Endodermal cell (in vitro differentiated cells): ENCODE results near the gene CCDC169. TPM values are rescaled to one million over a fixed set of nuclear protein-coding genes. Genes with fewer than 3 reads are reported as not detected.

Source experiments
- DNase-seq: peaks from one replicate; pipeline ENCODE4 v3.0.0-alpha.2; 2017
- H3K27ac ChIP-seq: 2 replicates; pipeline ENCODE4 v1.5.1; 2013; ENCODE audit warnings: mild to moderate bottlenecking, low read depth, low read length, moderate library complexity
- H3K27me3 ChIP-seq: 2 replicates; pipeline ENCODE4 v1.6.1; 2013; ENCODE audit warnings: mild to moderate bottlenecking, low read length, moderate library complexity; ENCODE audit not compliant: insufficient read depth, control insufficient read depth, poor library complexity, severe bottlenecking
- H3K36me3 ChIP-seq: 2 replicates; pipeline ENCODE4 v1.7.0; 2013; ENCODE audit warnings: mild to moderate bottlenecking, low read length, moderate library complexity; ENCODE audit not compliant: control insufficient read depth, insufficient read depth
- H3K4me1 ChIP-seq: one replicate; pipeline ENCODE4 v1.7.0; 2013; ENCODE audit warnings: low read length; ENCODE audit not compliant: control insufficient read depth, insufficient read depth
- H3K4me3 ChIP-seq: 2 replicates; pipeline ENCODE4 v1.5.1; 2013; ENCODE audit warnings: mild to moderate bottlenecking, low read length, moderate library complexity
- H3K9ac ChIP-seq: 2 replicates; pipeline ENCODE4 v1.6.1; 2013; ENCODE audit warnings: mild to moderate bottlenecking, low read length, moderate library complexity; ENCODE audit not compliant: poor library complexity, severe bottlenecking; ENCODE audit errors: extremely low read depth
- H3K9me3 ChIP-seq: 2 replicates; pipeline ENCODE4 v1.6.1; 2013; ENCODE audit warnings: mild to moderate bottlenecking, low read length, moderate library complexity; ENCODE audit not compliant: control insufficient read depth
- H3K27ac Mint-ChIP-seq: 2 replicates; pipeline ENCODE4 v1.8.0; 2020; ENCODE audit warnings: mixed read lengths
- H3K27me3 Mint-ChIP-seq: 2 replicates; pipeline ENCODE4 v1.8.0; 2021; ENCODE audit warnings: mild to moderate bottlenecking, mixed read lengths; ENCODE audit not compliant: insufficient read depth
- H3K36me3 Mint-ChIP-seq: 2 replicates; pipeline ENCODE4 v1.8.0; 2020; ENCODE audit warnings: low read depth, mixed read lengths
- H3K4me1 Mint-ChIP-seq: 2 replicates; pipeline ENCODE4 v1.8.0; 2020; ENCODE audit warnings: mixed read lengths
- H3K4me3 Mint-ChIP-seq: 2 replicates; pipeline ENCODE4 v1.8.0; 2020; ENCODE audit warnings: mild to moderate bottlenecking, moderate library complexity, mixed read lengths
- H3K9me3 Mint-ChIP-seq: 2 replicates; pipeline ENCODE4 v1.8.0; 2020; ENCODE audit warnings: mild to moderate bottlenecking, mixed read lengths
- WGBS, 2 experiments: methylation state at CpG; one replicate each; pipeline versions ENCODE4 v1.1.5 to v1.1.7; 2013; ENCODE audit warnings: missing lambda C conversion rate in 2 of 2, mixed read lengths in 1 of 2; ENCODE audit not compliant: insufficient coverage in 1 of 2, insufficient read length in 1 of 2; 5-methylcytosine and 5-hydroxymethylcytosine counted together
- total RNA-seq, 2 donors: library from RNA; stranded (reverse); fragmentation: NEBNext Ultra II Directional in 1 of 2; extraction: Animal tissue kit (Norgen Biotek cat#: 25700) in 1 of 2; gene quantifications; 2 replicates in 1 of 2; 3 replicates in 1 of 2; pipeline ENCODE4 v1.2.1, GENCODE V29; 2021
- TF ChIP-seq, protein P1 (sequence below): fragments of 200-600 bp; sonication (generic); conservative IDR thresholded peaks from 2 replicates; pipeline ENCODE4 v1.5.0; 2021; ENCODE audit warnings: antibody characterized with exemption, mild to moderate bottlenecking

Gene CCDC169
- total RNA-seq, 2 donors from 2014 or later, result 18.2 to 26.3 TPM

DNA sequence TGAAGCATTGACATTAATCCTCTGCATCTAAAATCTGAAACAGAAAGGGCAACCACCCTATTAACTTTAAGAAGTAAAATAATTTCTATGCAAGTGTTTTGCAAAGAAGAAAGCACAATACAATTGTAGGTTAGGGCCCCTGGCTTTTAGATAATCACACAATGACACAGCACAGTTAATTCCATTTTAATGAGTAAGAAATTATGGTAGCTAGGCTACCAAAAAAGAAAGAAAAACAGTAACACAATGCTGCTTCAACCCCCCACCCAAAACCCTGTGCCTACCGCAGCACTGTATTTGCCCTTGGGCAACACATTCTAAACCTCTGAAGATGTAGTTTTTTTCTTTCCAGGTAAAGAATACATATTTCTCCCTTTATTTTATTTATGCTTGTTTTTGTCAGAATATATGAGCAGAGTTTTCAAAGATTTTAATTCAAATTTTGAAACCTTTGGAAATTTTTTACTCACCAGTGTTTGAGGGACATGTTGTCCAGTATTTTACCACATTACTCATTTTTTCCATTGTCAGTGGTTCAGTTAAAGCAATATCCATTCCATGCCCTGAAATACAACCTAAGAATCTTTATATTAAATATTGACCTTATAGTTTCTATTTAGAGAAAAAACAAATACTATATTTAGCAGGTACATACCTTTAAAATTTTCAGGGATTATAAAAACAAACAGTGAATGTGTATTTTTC, 104.3 kb downstream of the CCDC169 start:
- Mint-ChIP-seq H3K27me3 (no peaks in the 10 kb centered on the region), H3K36me3 (no peaks in the 10 kb centered on the region), H3K9me3 (no peaks in the 10 kb centered on the region), H3K4me1 (no peaks in the 10 kb centered on the region), H3K4me3 (no peak overlapping the region), H3K27ac (no peak overlapping the region)
- Histone ChIP-seq H3K27me3 (no peaks in the 10 kb centered on the region), H3K4me3 (no peak overlapping the region), H3K27ac (no peak overlapping the region), H3K36me3 (no peaks in the 10 kb centered on the region), H3K4me1 (no peaks in the 10 kb centered on the region), H3K9ac (no peak overlapping the region), H3K9me3 (no peaks in the 10 kb centered on the region)
- WGBS, 2 experiments, result no CpG with 5 or more reads among the region's 1 CpG
- no peak for DNase-seq
- TF ChIP-seq, protein P1, sequence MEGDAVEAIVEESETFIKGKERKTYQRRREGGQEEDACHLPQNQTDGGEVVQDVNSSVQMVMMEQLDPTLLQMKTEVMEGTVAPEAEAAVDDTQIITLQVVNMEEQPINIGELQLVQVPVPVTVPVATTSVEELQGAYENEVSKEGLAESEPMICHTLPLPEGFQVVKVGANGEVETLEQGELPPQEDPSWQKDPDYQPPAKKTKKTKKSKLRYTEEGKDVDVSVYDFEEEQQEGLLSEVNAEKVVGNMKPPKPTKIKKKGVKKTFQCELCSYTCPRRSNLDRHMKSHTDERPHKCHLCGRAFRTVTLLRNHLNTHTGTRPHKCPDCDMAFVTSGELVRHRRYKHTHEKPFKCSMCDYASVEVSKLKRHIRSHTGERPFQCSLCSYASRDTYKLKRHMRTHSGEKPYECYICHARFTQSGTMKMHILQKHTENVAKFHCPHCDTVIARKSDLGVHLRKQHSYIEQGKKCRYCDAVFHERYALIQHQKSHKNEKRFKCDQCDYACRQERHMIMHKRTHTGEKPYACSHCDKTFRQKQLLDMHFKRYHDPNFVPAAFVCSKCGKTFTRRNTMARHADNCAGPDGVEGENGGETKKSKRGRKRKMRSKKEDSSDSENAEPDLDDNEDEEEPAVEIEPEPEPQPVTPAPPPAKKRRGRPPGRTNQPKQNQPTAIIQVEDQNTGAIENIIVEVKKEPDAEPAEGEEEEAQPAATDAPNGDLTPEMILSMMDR, result no peak

DNA sequence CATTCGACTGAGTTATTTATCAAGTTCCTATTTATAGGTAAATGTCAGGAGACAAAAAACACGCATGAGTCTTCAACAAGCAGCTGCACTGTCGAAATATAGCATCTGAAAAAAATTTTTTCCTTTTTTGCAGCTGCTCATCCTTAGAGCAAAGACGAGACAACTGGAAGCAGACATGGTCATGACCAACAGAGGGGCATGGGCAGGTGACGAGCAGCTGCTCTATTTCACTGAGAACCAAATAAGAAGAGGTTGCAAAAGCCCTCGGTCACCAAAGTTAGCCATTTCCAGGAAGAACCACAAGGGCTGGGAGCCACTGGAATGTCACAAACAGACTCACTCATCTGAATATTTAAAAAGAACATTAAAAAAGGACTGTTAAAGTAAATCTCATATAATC, 105.4 kb downstream of the CCDC169 start:
- TF ChIP-seq, protein P1, result peak; percentile 44

DNA sequence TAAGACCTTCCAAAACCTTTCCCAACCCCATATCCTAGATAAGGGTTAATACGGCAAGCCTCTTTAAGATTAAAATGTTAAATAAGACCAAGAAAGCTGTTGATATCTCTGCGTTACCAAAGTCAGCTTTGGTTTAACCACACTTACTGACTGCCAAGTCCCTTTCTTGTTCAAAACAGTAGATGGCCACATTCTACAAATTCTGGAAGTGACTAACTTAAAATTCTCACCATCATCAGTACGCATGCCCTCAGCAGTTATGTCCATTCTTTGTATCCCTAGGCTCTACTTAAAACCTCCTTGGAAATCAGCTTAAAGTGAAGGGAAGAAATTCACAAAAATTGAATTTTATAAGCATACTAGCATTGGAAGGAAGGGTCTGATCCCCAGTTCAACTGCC, 106.8 kb downstream of the CCDC169 start:
- no peaks in the 10 kb centered on the region for H3K27me3 ChIP-seq
- no peaks in the 10 kb centered on the region for H3K27me3 Mint-ChIP-seq
- 83 to 98% methylated on average over 1 to 3 of the region's 3 CpGs for WGBS, 2 experiments
- no peaks in the 10 kb centered on the region for H3K9me3 Mint-ChIP-seq
- no peak overlapping the region for H3K4me3 Mint-ChIP-seq
- no peaks in the 10 kb centered on the region for H3K4me1 ChIP-seq
- no peak overlapping the region for H3K4me3 ChIP-seq
- H3K27ac Mint-ChIP-seq, result no peak overlapping the region
- no peak overlapping the region for H3K27ac ChIP-seq
- TF ChIP-seq, protein P1, result no peak
- DNase-seq, result no peak
- no peaks in the 10 kb centered on the region for H3K9me3 ChIP-seq
- H3K9ac ChIP-seq, result no peak overlapping the region
- H3K36me3 ChIP-seq, result no peaks in the 10 kb centered on the region
- no peaks in the 10 kb centered on the region for H3K36me3 Mint-ChIP-seq
- H3K4me1 Mint-ChIP-seq, result peaks cover 3% of the 10 kb centered on the region

More for the DNA sequence above, 105.4 kb downstream of the CCDC169 start:
- H3K4me1 Mint-ChIP-seq, result no peaks in the 10 kb centered on the region
- no peak overlapping the region for H3K4me3 Mint-ChIP-seq
- Histone ChIP-seq H3K4me1 (no peaks in the 10 kb centered on the region), H3K4me3 (no peak overlapping the region), H3K9ac (no peak overlapping the region), H3K9me3 (no peaks in the 10 kb centered on the region), H3K27ac (no peak overlapping the region), H3K36me3 (no peaks in the 10 kb centered on the region), H3K27me3 (no peaks in the 10 kb centered on the region)
- no peaks in the 10 kb centered on the region for H3K36me3 Mint-ChIP-seq
- H3K27ac Mint-ChIP-seq, result no peak overlapping the region
- H3K9me3 Mint-ChIP-seq, result no peaks in the 10 kb centered on the region
- WGBS, 2 experiments, result 91% methylated on average over 5 to 6 of the region's 6 CpGs
- no peaks in the 10 kb centered on the region for H3K27me3 Mint-ChIP-seq
- DNase-seq, result no peak
